Gastrocnemius medialis (tissue), 4 donors: ENCODE measurements around the gene PLEKHB2.
"Not testable (repeated sequence)": the region's sequence is repeated elsewhere in the genome, so short reads cannot be mapped to it uniquely, and the experiment has no call there.

Experiments
- CTCF ChIP-seq, 5 experiments: fragments of 450-650 bp in 3 of 5; fragments of 200-600 bp in 2 of 5; sonication (generic) in 2 of 5; IDR thresholded peaks in 4 of 5; conservative IDR thresholded peaks in 1 of 5; 1 replicate in 4 of 5; 2 replicates in 1 of 5; pipeline ENCODE4 v1.5.1; 2016 to 2019; ENCODE audit warnings: antibody characterized with exemption in 5 of 5, mild to moderate bottlenecking in 3 of 5, moderate library complexity in 3 of 5
- POLR2A ChIP-seq, 2 donors: fragments of 450-650 bp; IDR thresholded peaks; one replicate each; pipeline ENCODE4 v1.6.1; 2017; ENCODE audit warnings: antibody characterized with exemption in 2 of 2, mild to moderate bottlenecking in 2 of 2, moderate library complexity in 2 of 2

GRCh38 chr2:131068172-131068571 lies 37.0 kb upstream of the PLEKHB2 start:
- not testable (repeated sequence) for TF ChIP-seq CTCF (IDR thresholded peaks at IDR 0.05 in 4 of 5, conservative IDR thresholded peaks at IDR 0.05 in 1 of 5); POLR2A (IDR thresholded peaks at IDR 0.05)
